ENCODE measurements around the gene RAB11A. TPM values are rescaled to one million over a fixed set of nuclear protein-coding genes. Genes with fewer than 3 reads are reported as not detected.

The RAB11A gene
- total RNA-seq, 1 donor from 2014 or later, result 482 TPM

GRCh38 chr15:65839354-65839901 lies 29.9 kb upstream of the RAB11A start:
- Mint-ChIP-seq H3K4me1 (peaks cover 11% of the 10 kb centered on the region), H3K36me3 (peaks cover 2% of the 10 kb centered on the region), H3K4me3 (no peak overlapping the region), H3K27me3 (ENCODE audit: insufficient read depth, low read depth) (peaks cover 2% of the 10 kb centered on the region), H3K27ac (no peak overlapping the region), H3K9me3 (peaks cover 7% of the 10 kb centered on the region)
- no peaks in the 10 kb centered on the region for H3K27me3 ChIP-seq
- H3K9ac ChIP-seq, result no peak overlapping the region
- H3K79me2 ChIP-seq (ENCODE audit: low read depth), result no peaks in the 10 kb centered on the region
- peaks cover 7% of the 10 kb centered on the region for H3K4me1 ChIP-seq
- TF ChIP-seq CTCF (IDR thresholded peaks at IDR 0.05), result no peak
- H3K36me3 ChIP-seq, result no peaks in the 10 kb centered on the region
- no peaks in the 10 kb centered on the region for H3K9me3 ChIP-seq (ENCODE audit: low read depth)
- no peak overlapping the region for H2AFZ ChIP-seq (replicated peaks)
- H3K27ac ChIP-seq, result no peak overlapping the region
- no peak overlapping the region for H3K4me3 ChIP-seq
- no peak overlapping the region for H3K4me2 ChIP-seq
- H4K20me1 ChIP-seq (ENCODE audit: low read depth), result no peaks in the 10 kb centered on the region
- no peak for DNase-seq (ENCODE audit: low spot score)
- peaks cover 10% of the 10 kb centered on the region for H3F3A ChIP-seq (ENCODE audit: low read depth)

DNA sequence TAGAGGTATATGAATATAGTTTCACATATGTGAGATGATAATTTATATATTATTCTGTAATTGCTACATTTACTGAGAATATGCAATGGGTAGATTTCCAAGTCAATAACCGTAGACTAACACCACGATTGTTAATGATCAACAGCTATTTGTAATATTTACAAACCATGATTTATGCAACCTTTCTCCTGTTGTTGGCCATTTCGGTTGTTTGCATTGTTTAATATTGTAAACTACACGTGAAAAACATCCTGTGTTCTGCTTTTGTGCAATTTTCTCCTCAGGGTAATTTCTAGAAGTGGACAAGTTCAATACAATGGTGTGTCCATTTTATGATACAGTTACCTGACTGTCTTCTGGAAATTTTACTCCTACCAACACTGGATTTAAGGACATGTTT lies 29.3 kb upstream of the RAB11A start:
- Mint-ChIP-seq H3K36me3 (peaks cover 2% of the 10 kb centered on the region), H3K4me1 (peaks cover 11% of the 10 kb centered on the region), H3K27me3 (ENCODE audit: insufficient read depth, low read depth) (peaks cover 2% of the 10 kb centered on the region), H3K4me3 (no peak overlapping the region), H3K27ac (no peak overlapping the region), H3K9me3 (peaks cover 8% of the 10 kb centered on the region)
- DNase-seq (ENCODE audit: low spot score), result no peak
- H3K36me3 ChIP-seq, result no peaks in the 10 kb centered on the region
- TF ChIP-seq EZH2phosphoT487 (IDR thresholded peaks at IDR 0.05) (no peak), EZH2 (IDR thresholded peaks at IDR 0.05) (no peak), CTCF (IDR thresholded peaks at IDR 0.05) (no peak)
- no peaks in the 10 kb centered on the region for H3K79me2 ChIP-seq (ENCODE audit: low read depth)
- H3K9ac ChIP-seq, result no peak overlapping the region
- H4K20me1 ChIP-seq (ENCODE audit: low read depth), result no peaks in the 10 kb centered on the region
- H2AFZ ChIP-seq (replicated peaks), result no peak overlapping the region
- no peaks in the 10 kb centered on the region for H3K27me3 ChIP-seq
- no peak overlapping the region for H3K4me2 ChIP-seq
- peaks cover 7% of the 10 kb centered on the region for H3K4me1 ChIP-seq
- no peaks in the 10 kb centered on the region for H3K9me3 ChIP-seq (ENCODE audit: low read depth)
- no peak overlapping the region for H3K27ac ChIP-seq
- peaks cover 10% of the 10 kb centered on the region for H3F3A ChIP-seq (ENCODE audit: low read depth)
- no peak overlapping the region for H3K4me3 ChIP-seq

GRCh38 chr15:65841121-65841930 lies 28.0 kb upstream of the RAB11A start:
- DNase-seq (ENCODE audit: low spot score), result peak; percentile 5
- Histone ChIP-seq H3K4me2 (peak overlapping the region; percentile 48), H3K9ac (no peak overlapping the region), H3K79me2 (ENCODE audit: low read depth) (no peaks in the 10 kb centered on the region), H3K27ac (no peak overlapping the region), H3F3A (ENCODE audit: low read depth) (peaks cover 10% of the 10 kb centered on the region), H3K36me3 (no peaks in the 10 kb centered on the region), H4K20me1 (ENCODE audit: low read depth) (no peaks in the 10 kb centered on the region), H3K27me3 (no peaks in the 10 kb centered on the region), H2AFZ (replicated peaks) (peak overlapping the region; percentile 69), H3K4me3 (no peak overlapping the region), H3K9me3 (ENCODE audit: low read depth) (no peaks in the 10 kb centered on the region), H3K4me1 (peaks cover 7% of the 10 kb centered on the region)
- Mint-ChIP-seq H3K36me3 (peaks cover 2% of the 10 kb centered on the region), H3K9me3 (peaks cover 8% of the 10 kb centered on the region), H3K4me1 (peaks cover 11% of the 10 kb centered on the region), H3K4me3 (peak overlapping the region; percentile 55), H3K27ac (peak overlapping the region; percentile 35), H3K27me3 (ENCODE audit: insufficient read depth, low read depth) (peaks cover 4% of the 10 kb centered on the region)
- TF ChIP-seq EZH2phosphoT487 (IDR thresholded peaks at IDR 0.05), result no peak
- no peak for TF ChIP-seq EZH2 (IDR thresholded peaks at IDR 0.05)
- TF ChIP-seq CTCF (IDR thresholded peaks at IDR 0.05), result no peak

All from neural progenitor cell (in vitro differentiated cells).